22Rv1 (cell line): ENCODE measurements around the gene SNX10.
"Not testable (repeated sequence)": the region's sequence is repeated elsewhere in the genome, so short reads cannot be mapped to it uniquely, and the experiment has no call there.

ENCODE experiments used
- H3K27ac ChIP-seq: fragments of 450-650 bp; 2 replicates; pipeline ENCODE4 v1.5.1; 2017
- ZFX ChIP-seq: fragments of 450-650 bp; IDR thresholded peaks from 2 replicates; pipeline ENCODE4 v1.6.1; 2017; ENCODE audit warnings: antibody characterized with exemption, borderline replicate concordance
- TF ChIP-seq, protein P1 (sequence below): fragments of 450-650 bp; IDR thresholded peaks from 2 replicates; pipeline ENCODE4 v1.5.1; 2017; ENCODE audit warnings: mild to moderate bottlenecking

SNX10 gene

DNA sequence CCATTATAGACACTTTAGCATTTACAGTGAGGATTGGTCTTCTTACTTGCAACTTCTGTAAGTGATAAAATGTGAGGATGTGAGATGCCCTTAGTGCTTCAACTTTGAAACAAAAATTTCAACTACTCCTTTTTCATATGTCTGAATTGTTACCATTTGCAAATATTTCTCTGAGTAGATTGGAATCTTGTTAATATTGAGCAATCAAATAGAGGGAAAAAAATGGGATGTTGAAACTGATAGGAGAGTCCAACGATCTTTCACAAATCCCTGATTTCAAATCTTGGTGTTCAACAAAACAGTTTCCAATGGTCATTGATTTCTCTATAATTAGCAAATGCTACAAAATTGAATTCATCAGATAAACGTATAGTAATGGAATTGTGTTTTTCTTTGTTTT, 5.5 kb upstream of the SNX10 start:
- no peak overlapping the region for H3K27ac ChIP-seq
- no peak for TF ChIP-seq ZFX
- TF ChIP-seq, protein P1, sequence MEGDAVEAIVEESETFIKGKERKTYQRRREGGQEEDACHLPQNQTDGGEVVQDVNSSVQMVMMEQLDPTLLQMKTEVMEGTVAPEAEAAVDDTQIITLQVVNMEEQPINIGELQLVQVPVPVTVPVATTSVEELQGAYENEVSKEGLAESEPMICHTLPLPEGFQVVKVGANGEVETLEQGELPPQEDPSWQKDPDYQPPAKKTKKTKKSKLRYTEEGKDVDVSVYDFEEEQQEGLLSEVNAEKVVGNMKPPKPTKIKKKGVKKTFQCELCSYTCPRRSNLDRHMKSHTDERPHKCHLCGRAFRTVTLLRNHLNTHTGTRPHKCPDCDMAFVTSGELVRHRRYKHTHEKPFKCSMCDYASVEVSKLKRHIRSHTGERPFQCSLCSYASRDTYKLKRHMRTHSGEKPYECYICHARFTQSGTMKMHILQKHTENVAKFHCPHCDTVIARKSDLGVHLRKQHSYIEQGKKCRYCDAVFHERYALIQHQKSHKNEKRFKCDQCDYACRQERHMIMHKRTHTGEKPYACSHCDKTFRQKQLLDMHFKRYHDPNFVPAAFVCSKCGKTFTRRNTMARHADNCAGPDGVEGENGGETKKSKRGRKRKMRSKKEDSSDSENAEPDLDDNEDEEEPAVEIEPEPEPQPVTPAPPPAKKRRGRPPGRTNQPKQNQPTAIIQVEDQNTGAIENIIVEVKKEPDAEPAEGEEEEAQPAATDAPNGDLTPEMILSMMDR = no peak

DNA sequence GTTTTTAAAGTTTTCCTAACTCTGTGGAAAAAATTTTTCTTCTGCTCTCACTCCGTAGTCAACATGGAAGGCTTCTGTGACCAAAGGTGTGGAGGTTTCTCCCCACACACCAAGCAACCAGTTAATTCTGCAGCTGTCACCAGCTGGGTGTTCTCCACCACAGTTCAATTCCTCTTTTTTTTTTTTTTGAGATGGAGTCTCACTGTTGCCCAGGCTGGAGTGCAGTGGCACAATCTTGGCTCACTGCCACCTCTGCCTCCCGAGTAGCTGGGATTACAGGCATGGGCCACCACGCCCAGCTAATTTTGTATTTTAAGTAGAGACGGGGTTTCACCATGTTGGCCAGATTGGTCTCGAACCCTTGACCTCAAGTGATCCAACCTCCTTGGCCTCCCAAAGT, 3.5 kb upstream of the SNX10 start:
- H3K27ac ChIP-seq = not testable (repeated sequence)

DNA sequence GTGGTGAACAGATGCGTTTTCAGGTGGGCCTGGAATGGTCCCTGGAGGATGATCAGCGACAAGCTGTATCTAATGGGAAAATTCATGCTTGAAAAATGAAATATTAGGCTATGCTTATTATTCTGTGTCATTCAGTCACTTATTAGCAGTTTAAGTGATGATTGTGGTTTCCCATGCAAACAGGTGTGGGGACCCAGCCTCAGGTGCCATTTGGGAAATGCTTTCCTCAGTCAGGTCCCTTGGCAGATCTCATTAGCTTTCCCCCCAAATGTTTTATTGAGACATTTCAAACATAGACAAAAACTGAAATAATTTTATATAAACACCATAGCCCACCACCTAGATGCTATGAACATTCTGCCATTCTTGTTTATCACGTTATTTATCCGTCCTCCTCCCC, 411 bp upstream of the SNX10 start:
- H3K27ac ChIP-seq = no peak overlapping the region
- TF ChIP-seq, protein P1 = no peak

DNA sequence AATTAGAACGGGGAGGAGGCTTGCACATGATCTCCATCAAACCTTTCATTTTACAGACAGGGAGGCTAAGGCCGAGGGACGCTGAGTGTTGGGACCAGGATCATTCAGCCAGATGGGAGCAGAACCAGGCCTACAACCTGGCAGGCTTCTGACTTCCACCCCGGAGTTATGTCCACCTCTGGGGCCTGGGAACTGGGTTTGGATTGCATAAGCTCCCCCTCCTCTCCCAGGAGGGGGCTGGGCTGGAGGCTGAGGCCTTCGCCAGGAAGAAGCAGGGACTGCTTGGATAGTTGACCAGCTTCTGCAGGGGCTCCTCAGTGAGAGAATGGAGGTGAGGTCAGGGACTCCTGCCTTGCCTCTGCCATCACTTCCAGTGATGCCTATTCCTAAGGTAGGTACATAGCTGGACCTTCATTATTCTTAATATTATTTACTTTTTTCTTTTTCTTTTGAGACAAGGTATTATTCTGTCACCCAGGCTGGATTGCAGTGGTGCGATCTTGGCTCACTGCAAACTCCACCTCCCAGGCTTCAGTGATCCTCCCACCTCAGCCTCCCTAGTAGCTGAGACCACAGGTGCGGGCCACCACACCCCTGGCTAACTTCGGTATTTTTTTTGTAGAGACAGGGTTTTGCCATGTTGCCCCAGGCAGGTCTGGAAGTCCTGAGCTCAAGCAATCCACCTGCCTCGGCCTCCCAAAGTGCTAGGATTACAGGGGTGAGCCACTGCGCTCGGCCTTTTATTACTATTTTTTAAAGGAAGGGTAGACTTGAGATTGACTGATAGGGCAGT, 1.3 kb downstream of the SNX10 start:
- no peak for TF ChIP-seq ZFX
- TF ChIP-seq, protein P1 = no peak
- no peak overlapping the region for H3K27ac ChIP-seq

DNA sequence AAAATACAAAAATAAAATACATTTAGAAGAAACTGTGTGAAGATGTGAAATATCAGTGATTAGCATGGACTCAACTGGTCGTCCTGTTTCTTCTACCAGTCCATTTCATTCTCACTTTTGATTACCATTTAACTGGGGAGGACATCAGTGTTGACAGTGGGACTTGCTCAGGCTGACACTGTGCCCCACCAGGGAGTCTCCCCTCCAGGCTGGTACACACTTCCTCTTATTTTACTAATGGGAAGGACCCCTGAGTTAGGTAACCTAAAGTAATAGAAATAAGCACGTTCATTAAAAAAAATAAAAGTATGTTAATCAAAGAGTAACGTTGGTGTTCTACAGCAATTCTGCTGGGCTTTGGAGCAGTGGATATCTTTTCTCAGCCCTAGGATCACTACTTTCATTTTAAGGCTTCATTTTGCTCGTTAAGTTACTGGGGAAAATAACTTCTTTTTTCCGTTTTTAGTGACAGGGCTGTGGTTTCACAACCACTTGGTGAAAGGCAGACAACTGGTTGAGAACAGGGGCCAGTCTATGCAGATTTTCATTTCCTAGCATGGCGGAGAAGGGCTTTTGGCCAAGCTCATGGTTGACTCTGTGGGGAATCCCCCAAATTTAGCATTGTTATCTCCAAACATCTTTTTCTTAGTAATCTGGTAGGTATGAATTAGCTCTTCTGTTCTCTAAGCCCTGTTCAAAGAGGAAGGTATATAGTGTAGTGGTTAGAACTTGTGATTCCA, 2.1 kb downstream of the SNX10 start:
- no peak overlapping the region for H3K27ac ChIP-seq
- TF ChIP-seq ZFX = no peak
- TF ChIP-seq, protein P1 = no peak

DNA sequence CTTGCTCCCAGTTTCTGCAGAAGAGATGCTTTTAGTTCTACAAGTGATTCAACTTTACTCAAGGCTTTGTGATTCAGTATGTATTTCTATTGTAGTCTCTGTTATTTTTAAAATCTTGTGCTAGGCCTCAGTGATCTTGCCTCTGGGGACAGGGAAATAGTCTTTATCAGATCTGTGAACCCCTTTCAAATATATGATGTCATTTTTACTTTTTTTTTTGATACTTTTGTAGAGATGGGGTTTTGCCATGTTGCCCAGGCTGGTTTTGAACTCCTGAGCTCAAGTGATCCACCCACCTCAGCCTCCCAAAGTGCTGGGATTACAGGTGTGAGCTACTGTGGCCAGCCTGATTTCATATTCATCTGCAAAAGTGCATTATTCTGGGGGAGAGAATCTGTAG, 3.4 kb downstream of the SNX10 start:
- no peak overlapping the region for H3K27ac ChIP-seq

DNA sequence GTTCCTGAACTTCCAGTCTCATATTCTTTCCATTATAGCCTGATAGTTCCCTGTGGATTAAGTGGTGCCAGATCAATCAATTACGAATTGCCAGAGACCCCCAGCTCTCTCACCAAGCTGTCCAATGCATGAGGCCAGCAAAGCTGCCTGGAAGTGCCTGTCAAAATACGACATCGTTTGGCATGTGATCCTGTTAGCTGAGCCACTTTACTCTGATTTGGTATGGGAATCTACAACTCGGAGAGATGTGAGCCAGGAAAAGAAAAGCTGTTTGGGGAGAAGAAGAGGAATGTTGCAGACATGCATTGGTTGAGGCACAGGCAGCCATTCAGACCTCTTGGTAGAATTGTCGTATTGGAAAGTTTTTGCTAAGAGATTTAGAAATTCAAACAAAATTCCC, 3.9 kb downstream of the SNX10 start:
- H3K27ac ChIP-seq = no peak overlapping the region
- TF ChIP-seq, protein P1 = no peak
- no peak for TF ChIP-seq ZFX

More for the DNA sequence above, 3.4 kb downstream of the SNX10 start:
- TF ChIP-seq ZFX = no peak
- TF ChIP-seq, protein P1 = no peak
